Choroid plexus epithelial cell (primary cell): ENCODE data around the gene PAPSS2.
A peak's percentile ranks its signal among the peaks of the same experiment; 100 is the strongest.

Experiments used
- DNase-seq: peaks from one replicate; pipeline ENCODE4 v3.0.0-alpha.2; 2010; ENCODE audit warnings: low read depth
- H3K4me3 ChIP-seq: 2 replicates; pipeline ENCODE4 v1.5.1; 2011; ENCODE audit warnings: low read depth, mild to moderate bottlenecking, control low read depth, low read length, moderate library complexity
- TF ChIP-seq, protein P1 (sequence below): conservative IDR thresholded peaks from 2 replicates; pipeline ENCODE4 v1.5.1; 2011; ENCODE audit warnings: low read depth, mild to moderate bottlenecking, control low read depth, inconsistent platforms, low read length, moderate library complexity

Gene PAPSS2

DNA sequence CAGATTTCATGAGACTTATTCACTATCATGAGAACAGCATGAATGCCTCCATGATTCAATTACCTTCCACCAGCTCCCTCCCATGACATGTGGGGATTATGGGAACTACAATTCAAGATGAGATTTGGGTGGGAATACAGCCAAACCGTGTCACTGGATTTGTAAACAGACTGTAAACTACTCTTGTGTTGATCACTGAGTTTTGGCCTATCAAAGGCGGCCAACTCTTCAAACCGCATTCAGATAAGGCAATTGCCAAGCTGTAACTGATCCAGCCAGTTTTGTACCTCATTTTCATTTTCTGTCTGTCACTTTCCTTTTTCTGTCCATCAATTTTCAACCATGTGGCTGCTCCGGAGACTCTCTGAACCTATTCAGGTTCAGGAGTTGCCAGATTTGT is 27.2 kb upstream of the PAPSS2 start:
- TF ChIP-seq, protein P1, sequence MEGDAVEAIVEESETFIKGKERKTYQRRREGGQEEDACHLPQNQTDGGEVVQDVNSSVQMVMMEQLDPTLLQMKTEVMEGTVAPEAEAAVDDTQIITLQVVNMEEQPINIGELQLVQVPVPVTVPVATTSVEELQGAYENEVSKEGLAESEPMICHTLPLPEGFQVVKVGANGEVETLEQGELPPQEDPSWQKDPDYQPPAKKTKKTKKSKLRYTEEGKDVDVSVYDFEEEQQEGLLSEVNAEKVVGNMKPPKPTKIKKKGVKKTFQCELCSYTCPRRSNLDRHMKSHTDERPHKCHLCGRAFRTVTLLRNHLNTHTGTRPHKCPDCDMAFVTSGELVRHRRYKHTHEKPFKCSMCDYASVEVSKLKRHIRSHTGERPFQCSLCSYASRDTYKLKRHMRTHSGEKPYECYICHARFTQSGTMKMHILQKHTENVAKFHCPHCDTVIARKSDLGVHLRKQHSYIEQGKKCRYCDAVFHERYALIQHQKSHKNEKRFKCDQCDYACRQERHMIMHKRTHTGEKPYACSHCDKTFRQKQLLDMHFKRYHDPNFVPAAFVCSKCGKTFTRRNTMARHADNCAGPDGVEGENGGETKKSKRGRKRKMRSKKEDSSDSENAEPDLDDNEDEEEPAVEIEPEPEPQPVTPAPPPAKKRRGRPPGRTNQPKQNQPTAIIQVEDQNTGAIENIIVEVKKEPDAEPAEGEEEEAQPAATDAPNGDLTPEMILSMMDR: no peak
- no peak for DNase-seq
- H3K4me3 ChIP-seq: no peak overlapping the region

DNA sequence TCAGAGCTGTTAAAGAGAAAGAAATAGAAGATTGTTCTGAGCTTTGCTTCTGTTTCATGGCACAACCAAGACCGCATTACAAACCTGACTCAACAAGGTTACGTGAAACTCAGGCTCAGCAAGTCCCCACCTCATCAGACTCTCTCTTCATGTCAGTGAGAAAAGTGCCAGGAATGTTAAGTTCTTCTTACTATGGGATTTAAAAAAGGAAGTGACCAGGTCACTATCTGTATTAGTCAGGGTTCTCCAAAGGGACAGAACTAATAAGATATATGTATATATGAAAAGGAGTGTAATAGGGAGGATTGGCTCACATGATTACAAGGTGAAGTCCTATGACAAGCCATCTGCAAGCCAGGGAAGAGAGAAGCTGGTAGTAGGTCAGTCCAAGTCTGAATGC is 25.4 kb upstream of the PAPSS2 start:
- no peak overlapping the region for H3K4me3 ChIP-seq
- DNase-seq: peak; percentile 45
- TF ChIP-seq, protein P1: no peak

DNA sequence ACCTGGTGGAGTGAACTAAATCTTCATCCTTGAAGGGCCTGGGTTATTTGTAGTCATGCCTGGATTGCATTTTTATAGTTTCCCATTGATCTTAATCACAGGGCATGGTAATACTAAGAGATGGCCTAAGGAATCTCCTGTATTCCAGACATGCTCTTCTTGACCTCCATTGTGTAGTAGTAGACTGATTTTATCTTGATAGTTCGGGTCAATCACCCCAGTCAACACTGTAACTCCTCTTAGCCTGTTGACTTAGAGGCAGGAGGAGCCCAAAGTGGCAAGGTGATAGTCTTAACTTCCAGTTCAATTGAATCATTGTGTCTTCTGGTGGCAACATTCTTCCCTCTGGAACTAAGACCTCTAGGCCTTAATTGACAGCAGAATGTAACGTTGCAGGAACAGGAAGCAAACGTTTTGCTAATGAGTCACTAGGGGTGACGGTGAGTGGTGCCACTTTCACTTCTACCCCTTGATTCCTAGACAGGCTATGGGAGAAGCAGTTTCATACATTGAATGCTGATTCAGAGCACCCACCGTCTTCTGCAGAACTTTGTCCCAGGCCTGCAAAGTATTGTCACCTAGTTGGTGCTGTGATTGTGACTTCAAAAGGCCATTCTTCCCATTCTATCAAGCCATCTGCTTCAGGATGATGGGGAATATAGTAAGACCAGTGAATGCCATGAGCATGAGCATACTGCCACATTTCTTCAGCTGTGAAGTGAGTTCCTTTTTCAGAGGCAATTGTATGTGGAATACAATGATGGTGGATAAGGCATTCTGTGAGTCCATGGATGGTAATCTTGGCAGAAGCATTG is 24.0 kb upstream of the PAPSS2 start:
- no peak overlapping the region for H3K4me3 ChIP-seq
- TF ChIP-seq, protein P1: no peak
- DNase-seq: peak; percentile 72

DNA sequence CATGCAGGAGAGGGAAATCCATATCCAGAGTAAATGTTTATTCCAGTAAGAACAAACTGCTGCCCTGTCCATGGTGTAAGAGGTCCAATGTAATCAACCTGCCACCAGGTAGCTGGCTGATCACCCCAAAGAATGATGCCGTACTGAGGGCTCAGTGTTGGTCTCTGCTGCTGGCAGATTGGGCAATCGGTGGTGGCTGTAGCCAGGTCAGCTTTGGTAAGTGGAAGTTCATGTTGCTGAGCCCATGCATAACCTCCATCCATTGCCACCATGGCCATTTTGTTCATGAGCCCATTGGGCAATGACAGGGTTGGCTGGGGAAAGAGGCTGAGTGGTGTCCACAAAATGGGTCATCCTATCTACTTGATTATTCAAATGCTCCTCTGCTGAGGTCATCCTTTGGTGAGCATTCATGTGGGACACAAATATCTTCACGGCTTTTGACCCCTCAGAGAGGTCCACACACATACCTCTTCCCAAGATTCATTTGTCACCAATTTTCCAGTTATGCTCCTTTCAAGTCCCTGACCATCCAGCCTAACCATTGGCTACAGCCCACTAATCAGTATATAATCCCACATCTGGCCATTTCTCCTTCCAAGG is 23.3 kb upstream of the PAPSS2 start:
- no peak for DNase-seq
- TF ChIP-seq, protein P1: no peak
- no peak overlapping the region for H3K4me3 ChIP-seq

DNA sequence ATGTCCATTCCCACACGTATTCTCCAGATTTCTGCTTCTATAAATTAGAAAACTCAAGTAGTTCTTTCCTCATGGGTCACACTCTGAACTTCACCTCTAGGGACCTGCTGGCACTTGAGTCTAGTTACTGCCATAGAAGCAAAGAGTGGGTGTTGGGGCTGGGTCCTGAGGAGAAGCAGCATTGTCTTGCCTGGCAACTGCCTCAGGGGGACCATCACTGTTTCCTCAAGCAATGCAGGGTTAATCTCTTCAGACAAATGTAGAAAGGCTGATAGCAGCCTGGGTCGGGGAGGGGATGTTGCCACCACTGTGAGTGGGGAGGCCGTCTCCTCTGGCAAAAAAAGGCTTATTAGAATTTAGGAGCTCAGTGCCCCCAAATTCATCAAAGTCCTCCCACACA is 20.2 kb upstream of the PAPSS2 start:
- TF ChIP-seq, protein P1: no peak
- DNase-seq: no peak
- no peak overlapping the region for H3K4me3 ChIP-seq

DNA sequence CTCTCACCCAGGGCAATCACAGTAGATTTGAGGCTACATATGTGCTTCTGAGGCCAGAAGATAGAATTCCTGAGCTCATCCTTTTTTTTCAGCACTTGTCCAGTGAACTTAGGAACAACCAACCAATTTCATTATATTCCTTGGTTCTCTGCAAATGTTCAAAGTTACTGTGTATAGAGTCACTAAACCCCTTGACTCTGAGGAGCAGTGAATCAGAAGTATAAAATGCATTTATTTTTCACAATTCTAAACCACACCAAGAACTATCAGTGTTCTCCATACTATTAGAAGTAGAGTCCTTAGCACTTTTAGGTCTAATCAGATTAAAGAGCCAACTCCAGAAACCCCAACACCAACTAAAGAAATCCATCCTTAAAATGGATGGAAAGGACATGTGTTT is 19.6 kb upstream of the PAPSS2 start:
- H3K4me3 ChIP-seq: no peak overlapping the region
- DNase-seq: no peak
- TF ChIP-seq, protein P1: no peak

DNA sequence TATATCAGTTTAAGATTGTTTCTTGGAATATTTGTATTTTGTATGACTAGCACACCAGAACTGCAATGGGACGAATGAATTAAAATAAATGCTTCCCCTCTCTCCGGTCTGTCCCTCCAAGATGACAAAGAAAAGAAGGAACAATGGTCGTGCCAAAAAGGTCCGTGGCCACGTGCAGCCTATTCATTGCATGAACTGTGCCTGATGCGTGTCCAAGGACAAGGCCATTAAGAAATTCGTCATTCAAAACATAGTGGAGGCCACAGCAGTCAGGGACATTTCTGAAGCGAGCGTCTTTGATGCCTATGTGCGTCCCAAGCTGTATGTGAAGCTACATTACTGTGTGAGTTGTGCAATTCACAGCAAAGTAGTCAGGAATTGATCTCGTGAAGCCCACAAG is 17.2 kb upstream of the PAPSS2 start:
- TF ChIP-seq, protein P1: no peak
- no peak for DNase-seq
- H3K4me3 ChIP-seq: no peak overlapping the region
